GM03348 (cell line): ENCODE measurements around the gene COMMD2.

Experiments
- DNase-seq: peaks from one replicate; pipeline ENCODE4 v3.0.0; 2012; ENCODE audit warnings: low spot score

The COMMD2 gene

GRCh38 chr3:149752051-149752787 lies at the start of gene COMMD2:
Gene COMMD2, minus strand, starts transcription at chr3:149752489. Its CDS starts 45 bp downstream, at chr3:149752444.
- DNase-seq, result peak; percentile 91

- no peak for DNase-seq
Observed at GRCh38 chr3:149801639-149802038, 49.4 kb upstream of the COMMD2 start.

GRCh38 chr3:149801195-149801594 lies 48.9 kb upstream of the COMMD2 start:
- DNase-seq, result no peak

- DNase-seq, result no peak
Observed at GRCh38 chr3:149800693-149801092, 48.4 kb upstream of the COMMD2 start.

- DNase-seq, result no peak
Observed at GRCh38 chr3:149796026-149796425, 43.7 kb upstream of the COMMD2 start.

GRCh38 chr3:149792452-149793270 lies 40.4 kb upstream of the COMMD2 start, which contains the start of gene ANKUB1:
Gene ANKUB1, minus strand, starts transcription at chr3:149792554. Its CDS starts 188 bp downstream, at chr3:149792366.
- DNase-seq, result no peak

GRCh38 chr3:149790698-149791097 lies 38.4 kb upstream of the COMMD2 start:
- no peak for DNase-seq

GRCh38 chr3:149790268-149790667 lies 38.0 kb upstream of the COMMD2 start:
- peak; percentile 56 for DNase-seq

- DNase-seq, result peak; percentile 39
Observed at GRCh38 chr3:149784064-149784704, 31.9 kb upstream of the COMMD2 start.

- DNase-seq, result peak; percentile 76
Observed at GRCh38 chr3:149783576-149783975, 31.3 kb upstream of the COMMD2 start.

GRCh38 chr3:149781741-149782140 lies 29.5 kb upstream of the COMMD2 start:
- no peak for DNase-seq

GRCh38 chr3:149781211-149781610 lies 28.9 kb upstream of the COMMD2 start:
- DNase-seq, result no peak

- no peak for DNase-seq
Observed at GRCh38 chr3:149777414-149778214, 25.3 kb upstream of the COMMD2 start.

GRCh38 chr3:149776170-149776569 lies 23.9 kb upstream of the COMMD2 start:
- no peak for DNase-seq

GRCh38 chr3:149772861-149773260 lies 20.6 kb upstream of the COMMD2 start:
- DNase-seq, result no peak

GRCh38 chr3:149771652-149772271 lies 19.5 kb upstream of the COMMD2 start:
- DNase-seq, result peak; percentile 70

GRCh38 chr3:149770246-149770645 lies 18.0 kb upstream of the COMMD2 start:
- no peak for DNase-seq

- DNase-seq, result no peak
Observed at GRCh38 chr3:149768704-149769103, 16.4 kb upstream of the COMMD2 start.

GRCh38 chr3:149767720-149768119 lies 15.4 kb upstream of the COMMD2 start:
- DNase-seq, result no peak

GRCh38 chr3:149765762-149766334 lies 13.6 kb upstream of the COMMD2 start:
- DNase-seq, result peak; percentile 48

- no peak for DNase-seq
Observed at GRCh38 chr3:149764302-149764701, 12.0 kb upstream of the COMMD2 start.
